HG03045 (cell line): ENCODE measurements around the gene EML5.

Experiments
- ATAC-seq: cut with Tn5 transposase; IDR thresholded peaks from one replicate; pipeline ENCODE4 v1.9.1; 2021; ENCODE audit warnings: mild to moderate bottlenecking, moderate library complexity; ENCODE audit not compliant: unreplicated experiment

EML5 gene

GRCh38 chr14:88733121-88733520, 59.6 kb downstream of the EML5 start:
- no peak for ATAC-seq

GRCh38 chr14:88729159-88729558, 63.6 kb downstream of the EML5 start:
- ATAC-seq, result no peak

DNA sequence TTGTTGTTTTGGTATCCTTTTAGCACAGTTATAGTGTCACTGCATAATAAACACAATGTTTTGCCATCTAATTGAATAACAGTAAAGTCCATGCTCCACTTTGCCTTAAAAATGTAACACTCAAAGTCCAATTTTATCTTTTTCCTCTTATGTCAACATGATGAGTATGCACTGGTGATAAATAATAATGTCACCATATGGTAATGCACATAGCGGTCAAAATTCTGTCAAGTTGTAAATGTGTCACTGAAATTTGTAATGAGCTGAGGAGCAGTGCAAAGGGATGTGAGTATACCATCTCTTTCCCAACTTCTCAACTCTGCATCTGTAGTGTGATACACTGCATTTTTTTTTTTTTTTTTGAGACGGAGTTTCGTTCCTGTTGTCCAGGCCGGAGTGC, 65.7 kb downstream of the EML5 start:
- ATAC-seq, result no peak

DNA sequence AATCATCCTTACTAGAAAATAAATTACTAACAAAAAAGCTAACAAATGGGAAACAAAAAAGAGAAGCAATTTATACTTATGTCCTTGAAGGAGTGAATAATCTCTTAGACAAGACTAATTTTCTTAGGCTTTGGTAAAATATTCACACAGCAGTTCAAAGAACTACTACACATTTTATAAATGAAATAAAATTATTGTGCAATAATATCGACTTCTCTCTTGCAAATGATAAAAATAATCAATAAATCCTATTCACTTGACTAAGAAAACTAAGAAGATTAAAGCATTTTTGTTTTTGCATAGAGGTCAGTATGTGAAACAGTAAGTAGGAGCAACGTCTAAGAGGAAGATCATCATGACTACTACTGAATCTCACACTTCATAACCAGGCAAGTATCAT, 82.0 kb downstream of the EML5 start:
- ATAC-seq, result no peak

DNA sequence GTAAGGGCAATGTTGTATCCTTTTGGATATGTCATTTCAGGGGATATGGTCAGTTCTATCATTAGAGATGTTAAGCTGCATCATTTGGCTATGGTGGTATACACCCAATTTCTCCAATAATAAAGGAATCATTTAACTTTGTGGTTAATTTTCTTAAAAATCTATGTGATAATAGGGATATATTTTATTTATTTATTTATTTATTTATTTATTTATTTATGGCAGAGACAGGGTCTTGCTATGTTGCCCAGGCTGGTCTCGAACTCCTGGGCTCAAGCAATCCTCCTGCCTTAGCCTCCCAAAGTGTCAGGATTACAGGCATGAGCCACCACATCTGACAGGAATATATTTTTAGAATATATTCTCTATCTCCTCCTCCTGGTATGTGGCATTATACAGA, 85.7 kb downstream of the EML5 start:
- no peak for ATAC-seq

DNA sequence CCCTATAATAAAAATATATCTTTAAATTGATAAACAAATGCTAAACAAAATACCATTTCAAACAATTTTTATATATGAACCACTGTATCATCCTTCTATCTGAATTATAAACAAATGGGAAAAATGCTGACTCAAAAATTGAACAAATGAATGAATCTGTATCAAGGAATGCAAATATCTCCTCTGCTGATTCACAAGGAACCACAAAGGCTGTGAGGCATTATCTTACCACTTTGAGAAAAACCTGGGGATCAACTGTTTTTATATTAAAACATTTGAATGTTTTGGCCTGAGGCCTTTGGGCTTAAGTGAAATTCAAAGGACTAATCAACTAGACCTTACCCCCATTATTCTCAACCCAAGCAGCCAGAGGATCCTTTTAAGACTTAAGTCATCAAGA, 86.3 kb downstream of the EML5 start:
- no peak for ATAC-seq

- no peak for ATAC-seq
Measured at GRCh38 chr14:88698651-88699050, 94.1 kb downstream of the EML5 start.

DNA sequence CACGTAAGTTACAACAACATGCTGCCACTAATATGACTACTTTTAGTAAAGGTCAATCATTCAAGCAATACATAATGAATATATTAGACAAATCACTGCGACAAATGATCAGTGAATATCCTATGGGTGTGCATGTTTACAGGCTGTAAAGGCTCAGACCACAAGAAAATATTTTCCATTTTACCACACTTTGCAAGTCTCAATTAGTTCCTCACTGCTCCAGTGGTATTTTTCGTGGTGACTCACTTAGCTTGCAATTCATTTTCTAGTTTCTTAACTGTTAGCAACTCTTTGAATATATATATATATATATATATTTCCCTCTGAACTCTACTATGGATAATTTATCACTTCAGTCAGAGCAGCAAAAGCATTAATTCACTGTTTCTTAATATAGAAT, 96.9 kb downstream of the EML5 start:
- ATAC-seq, result no peak

- ATAC-seq, result no peak
Measured at GRCh38 chr14:88688386-88688785, 104.4 kb downstream of the EML5 start.

DNA sequence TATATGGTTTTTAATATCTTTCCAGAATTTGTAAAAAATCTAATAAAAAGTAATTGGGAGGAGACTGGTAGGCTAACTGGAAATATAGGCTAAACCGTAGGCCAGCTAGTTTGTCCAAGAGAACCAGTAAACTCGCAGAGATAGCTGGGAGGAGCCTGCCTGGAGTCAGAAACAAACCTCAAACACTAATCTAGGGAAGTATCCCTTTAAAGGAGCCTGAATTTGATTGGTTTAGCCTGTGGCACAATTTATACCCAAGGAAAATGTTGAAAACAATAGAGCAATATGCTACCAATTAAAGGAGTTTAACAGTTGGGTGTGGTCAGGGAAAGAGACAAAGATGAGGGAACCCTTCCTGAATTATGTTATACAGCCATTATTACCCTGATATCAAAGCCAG, 109.6 kb downstream of the EML5 start:
- ATAC-seq, result no peak

GRCh38 chr14:88682495-88683114, 110.1 kb downstream of the EML5 start:
- ATAC-seq, result no peak

- no peak for ATAC-seq
Measured at GRCh38 chr14:88681755-88682494, 110.8 kb downstream of the EML5 start.

DNA sequence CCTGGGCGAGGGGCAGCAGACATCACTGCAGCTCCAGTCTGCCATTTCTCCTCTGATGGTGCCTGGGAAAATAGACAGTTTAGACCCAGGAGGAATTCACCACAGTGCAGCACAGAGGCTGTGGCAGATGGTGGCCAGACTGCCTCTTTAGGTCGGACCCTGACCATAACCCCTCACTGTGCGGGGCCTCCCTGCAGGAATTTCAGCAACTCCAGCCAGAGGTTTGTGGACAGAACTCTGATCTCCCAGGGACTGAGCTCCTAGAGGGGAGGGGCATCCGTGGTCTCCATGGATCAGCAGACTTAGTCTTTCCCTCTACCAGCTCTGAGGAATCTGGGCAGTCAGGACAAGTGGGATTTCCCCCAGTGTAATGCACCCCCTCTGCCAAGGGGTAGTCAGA, 123.4 kb downstream of the EML5 start:
- ATAC-seq, result no peak

DNA sequence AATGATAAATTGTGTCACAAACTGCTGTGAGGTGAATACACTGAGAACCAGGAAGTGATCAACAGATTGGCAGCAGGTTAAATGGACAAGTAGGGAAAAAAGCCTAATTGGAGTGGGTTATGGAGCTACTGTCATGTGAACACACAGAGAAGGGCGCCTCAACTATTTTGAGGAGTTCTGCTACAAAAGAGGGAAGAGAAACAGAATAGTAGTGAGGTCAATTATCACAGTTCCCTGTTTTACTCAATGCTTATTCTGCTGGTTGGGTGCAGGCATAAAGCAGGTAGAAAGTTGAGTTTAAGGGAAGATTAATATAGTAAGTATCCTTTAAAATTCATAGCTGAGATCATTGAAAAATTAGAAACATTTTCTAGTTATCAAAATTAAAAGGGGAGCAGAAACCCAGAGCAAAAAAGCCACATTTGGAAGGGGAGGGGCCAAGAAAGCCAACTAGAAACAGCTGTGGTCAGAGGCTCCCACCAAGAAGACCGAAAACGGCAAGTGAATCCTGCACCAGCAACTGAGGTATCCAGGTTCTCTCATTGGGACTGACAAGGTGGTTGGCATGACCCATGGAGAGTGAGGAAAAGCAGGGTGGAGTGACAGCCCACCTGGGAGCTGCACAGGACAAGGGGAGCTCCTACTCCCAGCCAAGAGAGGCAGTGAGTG, 124.2 kb downstream of the EML5 start:
- ATAC-seq, result peak; percentile 64

DNA sequence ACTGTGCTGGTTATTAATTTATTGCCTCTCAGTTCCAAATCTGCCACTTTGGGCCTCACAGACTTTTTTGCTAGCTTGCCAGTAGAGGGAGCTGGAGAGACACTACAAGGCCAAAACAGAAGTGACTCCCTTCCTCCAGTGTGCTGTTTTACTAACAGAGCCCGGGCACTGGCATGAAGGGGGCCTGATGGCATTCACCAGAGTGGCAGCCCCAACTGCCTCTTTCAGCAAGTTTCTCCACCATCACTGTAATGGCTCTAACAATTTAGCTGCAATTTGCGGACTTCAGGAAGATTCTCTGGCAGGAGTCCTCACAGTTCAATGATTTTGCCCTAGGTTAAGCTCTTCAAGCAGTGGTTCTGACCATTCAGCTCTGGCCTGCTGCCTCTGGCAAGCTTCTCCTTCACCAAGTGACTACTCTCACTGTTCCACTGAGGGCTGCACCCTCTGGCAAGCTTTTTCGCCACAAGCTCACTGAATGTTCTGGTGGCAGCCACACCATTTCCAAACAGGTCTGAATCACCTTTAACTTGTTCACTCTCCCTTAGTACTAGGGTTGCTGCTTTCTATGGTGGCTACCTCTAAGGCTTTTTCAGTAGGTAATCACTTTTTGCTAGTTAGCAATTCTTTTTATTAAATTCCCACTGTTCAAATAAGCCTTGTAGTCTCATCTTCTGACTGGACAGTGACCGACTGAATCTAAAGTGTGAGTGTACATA, 125.0 kb downstream of the EML5 start:
- ATAC-seq, result peak; percentile 74

- no peak for ATAC-seq
Measured at GRCh38 chr14:88660056-88660455, 132.7 kb downstream of the EML5 start.

- no peak for ATAC-seq
Measured at GRCh38 chr14:88639221-88639620, 153.5 kb downstream of the EML5 start.

- ATAC-seq, result no peak
Measured at GRCh38 chr14:88632512-88632911, 160.2 kb downstream of the EML5 start.

DNA sequence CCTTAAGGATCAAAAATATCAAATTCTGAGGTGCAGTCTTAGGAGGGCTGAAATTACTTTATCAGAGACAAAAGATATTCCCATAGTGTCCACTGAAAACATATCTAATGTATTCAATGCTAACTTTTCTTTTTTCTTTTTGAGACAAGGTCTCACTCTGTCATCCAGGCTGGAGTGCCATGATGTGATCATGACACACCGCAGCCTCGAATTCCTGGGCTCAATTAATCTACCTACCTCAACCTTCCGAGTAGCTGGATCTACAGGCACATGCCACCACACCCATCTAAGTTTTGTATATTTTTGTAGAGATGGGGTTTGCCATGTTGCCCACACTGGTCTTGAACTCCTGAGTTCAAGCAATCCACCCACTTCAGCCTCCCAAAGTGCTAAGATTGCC, 161.7 kb downstream of the EML5 start:
- ATAC-seq, result no peak

DNA sequence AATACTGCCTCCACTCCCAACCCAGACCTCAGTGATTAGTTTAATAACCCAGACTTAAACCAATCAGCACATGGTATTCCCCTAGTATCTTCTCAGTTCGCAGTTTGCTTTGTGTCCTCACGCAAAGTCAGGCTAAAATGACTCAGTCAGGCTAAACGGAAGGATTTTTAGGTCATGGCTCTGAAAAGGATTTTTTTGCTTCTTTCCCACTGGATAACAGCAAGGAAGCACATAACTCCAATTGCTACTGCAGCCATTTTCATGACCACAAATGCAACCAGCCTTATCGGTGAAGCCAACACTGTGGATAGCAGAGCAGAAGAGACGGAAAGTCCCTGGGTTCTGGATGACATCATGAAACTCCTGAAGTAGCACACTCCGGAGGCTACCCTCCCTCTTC, 162.2 kb downstream of the EML5 start:
- ATAC-seq, result no peak

- no peak for ATAC-seq
Measured at GRCh38 chr14:88628462-88628861, 164.3 kb downstream of the EML5 start.

- no peak for ATAC-seq
Measured at GRCh38 chr14:88628033-88628432, 164.7 kb downstream of the EML5 start.
